IPS DF 19.7 (cell line): Measurements from ENCODE around the gene CTNNBIP1.
"Not testable (repeated sequence)": the region's sequence is repeated elsewhere in the genome, so short reads cannot be mapped to it uniquely, and the experiment has no call there.

ENCODE experiments used
- DNase-seq: peaks from one replicate; pipeline ENCODE4 v3.0.0-alpha.2; 2013; ENCODE audit warnings: low read depth, low spot score

Gene CTNNBIP1

DNA sequence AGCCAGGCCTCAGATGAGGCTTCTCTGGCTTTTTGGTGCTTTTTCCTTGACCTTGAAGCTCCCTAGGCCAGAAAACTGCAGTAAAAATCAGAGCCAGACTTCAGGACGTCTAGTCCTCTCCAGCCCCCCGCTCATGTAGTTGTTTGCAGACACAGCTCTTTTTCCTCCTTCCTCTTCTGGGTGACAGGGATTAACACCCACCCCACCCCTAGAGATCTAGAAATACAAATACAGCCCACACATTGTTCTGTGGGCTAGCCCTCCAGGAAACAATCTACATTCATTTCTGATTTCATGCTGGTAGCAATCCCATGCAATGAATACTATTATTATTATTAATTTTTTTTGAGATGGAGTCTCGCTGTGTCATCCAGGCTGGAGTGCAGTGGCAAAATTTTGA is 76.4 kb downstream of the CTNNBIP1 start:
- no peak for DNase-seq

DNA sequence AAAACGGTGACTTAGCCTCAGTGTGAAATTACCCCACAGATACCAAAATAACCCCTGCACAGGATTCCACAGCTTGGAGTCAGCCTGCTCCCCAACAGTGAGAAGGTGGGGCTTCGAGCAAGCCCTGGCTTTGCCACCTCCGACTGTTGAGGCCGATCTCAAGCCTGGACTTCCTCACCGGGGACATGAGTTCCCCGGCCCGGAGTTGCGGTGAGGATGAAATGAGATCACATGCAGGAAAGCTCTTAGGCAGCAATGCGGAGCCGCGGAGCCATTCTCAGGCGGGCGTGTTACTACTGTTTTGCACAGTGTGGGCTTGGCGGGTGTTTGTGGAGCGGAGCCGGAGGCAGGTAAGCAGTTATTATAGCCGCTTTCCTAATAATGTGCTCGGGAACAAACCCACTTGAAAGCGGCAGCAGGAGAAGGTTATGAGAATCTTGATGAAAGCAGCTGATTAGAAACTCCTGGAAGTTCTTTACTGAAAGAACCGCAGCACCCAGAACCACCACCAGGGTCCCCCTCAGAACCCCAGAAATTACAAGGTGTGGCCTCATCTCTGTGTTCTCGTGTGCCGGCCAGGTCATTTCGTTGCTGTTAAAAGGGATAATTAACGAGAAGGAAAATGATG is 82.4 kb downstream of the CTNNBIP1 start:
- DNase-seq: no peak

DNA sequence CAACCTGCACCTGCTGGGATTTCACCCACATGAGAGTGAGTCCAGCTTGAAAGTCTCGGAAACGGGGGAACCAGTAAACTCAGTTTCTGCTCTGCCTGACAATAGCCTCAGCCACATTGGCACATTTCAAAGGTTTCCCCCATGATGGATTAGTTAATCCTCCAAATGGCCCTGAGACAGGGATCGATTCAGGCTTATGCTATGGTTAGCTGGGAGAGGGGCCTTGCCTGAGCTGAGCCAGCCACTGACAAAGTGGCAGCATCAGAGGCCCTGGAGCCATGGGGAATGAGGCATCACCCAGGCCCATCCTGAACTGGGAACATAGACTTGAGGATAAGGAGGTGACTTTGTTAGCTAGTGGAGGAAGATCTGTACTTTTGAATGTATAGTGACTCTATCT is 83.5 kb downstream of the CTNNBIP1 start:
- DNase-seq: no peak

DNA sequence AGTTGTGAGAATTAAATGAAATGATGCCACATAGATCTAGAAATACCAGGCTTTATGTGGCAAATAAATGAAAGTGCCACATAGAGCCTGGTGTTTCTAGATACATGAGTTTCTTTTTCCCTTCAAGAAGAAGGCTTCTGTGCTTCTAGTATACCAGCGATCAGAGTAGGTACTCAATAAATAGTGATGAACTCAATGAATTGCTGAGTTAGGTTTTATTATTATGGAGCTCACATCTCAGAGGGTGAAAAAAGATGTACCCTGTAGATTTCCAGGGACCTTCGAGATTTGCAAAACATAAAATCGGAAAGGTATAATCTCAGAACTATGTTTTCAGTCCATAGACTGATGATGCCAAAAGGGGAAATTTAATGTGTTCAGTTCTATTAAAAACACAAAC is 84.0 kb downstream of the CTNNBIP1 start:
- DNase-seq: no peak

DNA sequence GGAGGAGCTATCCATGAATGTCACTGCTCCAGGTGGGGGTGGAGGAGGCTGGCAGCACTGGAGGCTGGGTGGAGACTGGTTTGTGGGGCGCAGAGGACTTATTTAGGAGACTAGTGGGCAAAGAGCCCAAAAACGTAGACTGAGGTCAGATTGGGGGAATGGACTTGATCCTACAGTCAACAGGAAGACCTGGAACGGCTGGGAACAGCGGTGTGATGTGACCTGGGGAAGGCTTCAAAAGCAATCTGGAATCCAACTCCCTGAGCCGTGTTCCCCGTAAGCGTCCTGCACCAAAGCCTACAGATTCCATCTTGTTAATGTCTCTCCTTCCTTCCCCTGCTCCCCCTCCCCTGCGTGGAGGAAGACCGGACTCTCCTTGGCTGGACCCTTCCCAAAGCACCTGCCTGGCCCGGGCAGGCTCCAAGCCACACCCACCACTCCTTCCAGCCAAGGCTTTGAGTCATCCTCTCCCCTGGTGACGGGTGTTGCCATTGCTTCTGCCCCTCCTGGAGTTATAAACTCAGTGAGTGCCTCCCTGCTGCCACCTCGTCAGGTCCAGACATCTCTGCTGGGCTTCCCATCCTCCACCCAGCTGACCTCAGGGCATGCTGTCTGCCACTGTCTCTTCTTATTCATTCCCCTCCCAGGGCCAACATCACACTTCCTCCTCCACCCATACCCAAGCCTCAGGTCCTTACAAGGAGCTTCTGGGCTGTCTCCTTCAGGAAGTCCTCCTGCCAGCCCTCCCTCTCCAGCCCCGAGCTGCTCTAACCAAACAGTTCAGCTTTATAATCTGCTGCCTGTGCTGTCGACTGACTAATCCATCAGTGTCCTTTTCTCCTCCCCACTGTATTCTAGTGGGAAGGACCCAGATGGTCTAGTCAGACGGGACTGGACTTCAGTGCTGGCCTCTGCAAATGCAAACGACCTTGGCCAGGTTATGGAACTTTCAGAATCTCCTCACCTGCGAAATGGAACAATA is 84.7 kb downstream of the CTNNBIP1 start:
- DNase-seq: no peak

DNA sequence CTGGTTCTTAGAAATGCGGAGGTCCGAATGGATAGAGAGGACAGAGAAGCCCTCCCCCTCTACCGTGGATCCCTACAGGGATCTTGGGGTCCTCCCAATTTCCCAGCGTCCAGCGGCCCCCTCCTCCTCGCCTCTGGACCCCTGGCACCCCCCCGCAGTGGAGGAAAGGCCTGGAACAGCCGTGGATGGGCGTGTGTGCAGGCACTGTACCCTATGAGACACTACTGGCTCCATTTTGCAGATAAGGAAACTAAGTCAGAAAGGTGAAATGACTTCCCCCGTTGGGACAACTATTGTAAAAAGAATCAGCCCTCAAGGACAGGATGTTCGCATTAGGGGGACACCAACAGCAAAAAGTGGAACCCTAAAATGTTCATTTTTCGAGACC is 85.4 kb downstream of the CTNNBIP1 start:
- no peak for DNase-seq

DNA sequence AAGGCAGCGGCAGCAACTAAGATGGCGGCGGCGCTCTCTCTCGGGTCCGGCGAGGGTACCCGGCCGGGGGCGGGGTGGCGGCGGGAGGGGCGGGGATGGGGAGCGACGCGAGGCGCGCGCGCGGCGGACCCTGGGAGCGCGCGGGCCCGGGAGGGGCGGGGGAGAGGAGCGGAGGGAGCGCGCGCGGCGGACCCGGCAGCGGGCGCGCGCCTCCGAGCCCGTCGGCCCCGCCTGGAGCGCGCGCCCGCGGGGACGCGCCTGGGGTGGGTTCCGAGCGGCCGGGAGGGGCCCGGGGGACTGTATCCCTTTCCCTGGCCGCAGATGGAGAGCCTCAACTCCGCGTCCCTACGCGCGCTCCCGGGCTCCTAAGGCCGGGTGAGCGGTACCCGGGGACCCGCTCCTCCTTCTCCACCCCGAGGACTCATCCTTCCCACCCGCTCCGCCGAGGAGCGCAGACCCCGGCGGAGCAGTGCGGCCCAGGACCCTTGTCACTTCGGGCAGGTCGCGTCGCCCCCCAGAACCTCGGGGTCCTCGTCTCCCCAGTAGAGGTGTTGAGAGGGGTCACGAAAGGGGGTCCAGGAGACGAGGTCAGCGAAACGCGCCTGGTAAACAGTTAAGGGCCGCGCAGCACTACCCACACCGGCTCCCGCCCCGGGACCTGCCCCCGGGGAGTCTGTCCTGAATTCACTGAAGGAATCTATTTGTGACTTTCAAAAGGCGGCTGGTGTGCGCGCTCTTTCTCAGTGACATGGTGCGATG is 85.9 kb downstream of the CTNNBIP1 start, which contains the start of gene CLSTN1:
TSS of gene CLSTN1 (minus strand) at position 23 of the 759 bp plus-strand sequence. CDS start 232 bp downstream, outside the sequence.
- DNase-seq: no peak

DNA sequence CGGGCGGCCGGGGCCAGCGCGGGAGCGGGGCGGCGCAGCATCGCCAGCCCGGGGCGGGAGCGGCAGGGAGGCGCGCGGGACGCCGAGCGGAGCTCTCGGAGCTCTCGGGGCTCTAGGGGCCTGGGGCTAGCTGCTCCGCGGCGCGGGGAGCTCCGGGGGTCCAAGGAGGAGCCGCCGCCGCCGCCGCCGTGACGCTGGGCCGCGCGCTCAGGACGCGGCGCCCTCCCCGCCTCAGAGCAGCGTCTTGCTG is 86.5 kb downstream of the CTNNBIP1 start:
- no peak for DNase-seq

DNA sequence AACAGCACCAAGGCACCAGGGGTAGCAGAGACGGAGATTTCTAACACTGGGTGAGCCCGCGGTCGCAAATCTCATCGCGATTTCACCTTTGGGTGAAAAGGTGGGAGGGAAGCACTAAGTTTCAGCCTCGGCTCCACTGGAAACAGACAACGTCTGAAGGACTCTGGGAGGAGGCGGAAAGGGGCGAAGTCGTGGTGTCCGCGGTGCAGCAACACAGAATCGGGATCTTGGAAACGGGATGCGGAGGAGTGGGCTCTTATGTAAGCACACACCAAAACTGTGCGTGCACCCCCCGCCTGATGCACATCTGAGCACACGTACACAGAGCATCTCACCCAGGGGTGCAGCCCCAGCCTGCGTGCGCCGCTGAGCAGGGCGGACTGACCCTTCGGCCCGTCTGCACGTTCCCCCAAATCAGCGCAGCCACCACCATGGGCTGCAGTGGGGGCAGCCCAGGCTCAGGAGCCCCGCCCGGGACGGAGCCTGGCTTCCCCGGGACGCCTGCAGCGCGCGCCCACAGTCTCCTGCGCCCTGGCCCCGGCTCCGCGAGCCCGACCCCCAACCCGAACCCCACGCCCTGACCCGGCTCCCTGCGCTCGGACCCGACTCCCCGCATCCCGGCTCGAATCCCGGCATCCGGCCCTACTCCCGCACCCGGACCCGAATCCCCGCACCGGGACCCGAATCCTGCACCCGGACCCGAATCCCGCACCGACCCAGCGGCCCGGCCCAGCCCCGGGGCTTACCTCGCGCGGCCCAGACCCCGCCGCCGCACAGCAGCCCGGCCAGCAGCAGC is 87.0 kb downstream of the CTNNBIP1 start:
- no peak for DNase-seq

DNA sequence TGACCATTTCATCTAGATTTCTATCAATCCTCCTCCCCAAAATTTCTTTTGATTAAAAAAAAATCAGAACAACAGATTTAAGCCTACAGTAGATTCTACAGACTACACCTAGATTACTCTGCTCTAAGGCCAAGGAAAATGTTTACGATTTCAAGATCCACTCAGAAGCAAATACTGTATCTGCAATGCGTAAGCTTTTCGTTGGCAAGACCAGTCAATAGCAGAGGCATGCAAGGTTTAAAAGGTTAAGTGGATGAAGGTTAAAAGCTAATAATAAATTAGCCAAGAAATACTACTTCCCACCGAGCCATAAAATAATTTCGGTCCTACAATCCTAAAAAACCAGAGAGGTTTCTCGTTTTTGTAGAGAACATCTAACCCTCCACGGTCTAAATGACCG is 87.6 kb downstream of the CTNNBIP1 start:
- no peak for DNase-seq

DNA sequence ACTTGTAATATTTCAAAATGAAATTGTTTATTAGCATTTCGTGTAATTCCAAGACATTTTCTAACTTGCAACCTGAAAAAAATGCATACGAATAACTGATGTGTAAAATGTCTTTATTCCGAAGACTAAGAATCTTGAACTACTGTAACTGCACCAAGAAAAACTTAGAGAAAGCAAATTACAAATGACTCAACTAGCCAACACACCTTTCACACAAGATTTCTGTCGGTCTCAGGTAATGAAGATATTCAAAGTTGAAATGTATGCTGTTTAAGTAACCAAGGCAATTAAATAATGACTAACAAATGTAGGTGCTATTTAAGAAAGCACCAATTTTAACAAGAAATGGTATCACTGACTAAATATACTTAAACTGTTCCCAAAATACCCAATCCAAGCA is 88.4 kb downstream of the CTNNBIP1 start:
- DNase-seq: no peak

DNA sequence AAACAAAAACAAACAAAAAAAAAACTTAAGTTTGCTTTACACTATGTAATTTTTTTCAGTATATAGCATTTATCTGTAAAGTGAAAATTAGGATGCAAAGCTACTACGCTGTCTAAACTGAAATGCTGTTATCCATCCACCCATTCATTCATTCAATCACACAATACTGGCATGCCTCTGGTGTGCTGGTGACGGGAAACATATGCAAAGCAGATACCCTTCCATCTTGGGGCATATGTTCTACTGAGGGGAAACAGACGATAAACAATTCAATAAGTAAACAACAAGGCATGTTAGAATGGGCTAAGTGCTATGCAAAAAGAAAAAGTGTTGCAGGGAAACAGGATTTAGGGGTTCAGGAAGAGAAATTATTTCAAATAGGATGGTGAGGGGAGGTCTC is 89.5 kb downstream of the CTNNBIP1 start:
- no peak for DNase-seq

DNA sequence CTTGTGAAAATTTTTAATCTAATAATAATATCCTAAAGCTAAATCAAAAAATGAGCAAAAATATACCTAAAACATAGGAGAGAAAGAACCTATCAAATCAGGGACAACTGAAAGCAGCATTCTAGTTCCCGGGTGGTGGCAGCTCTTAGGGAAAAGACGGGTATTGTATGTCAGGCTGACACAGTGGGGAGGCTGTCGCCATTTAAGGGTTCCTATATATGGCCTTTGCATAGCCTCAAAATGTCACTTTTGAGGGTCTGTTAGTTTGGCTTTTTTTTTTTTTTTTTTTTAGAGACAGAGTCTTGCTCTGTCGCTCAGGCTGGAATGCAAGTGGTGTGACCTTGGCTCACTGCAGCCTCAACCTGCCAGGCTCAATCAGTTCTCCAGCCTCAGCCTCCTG is 92.3 kb downstream of the CTNNBIP1 start:
- no peak for DNase-seq

DNA sequence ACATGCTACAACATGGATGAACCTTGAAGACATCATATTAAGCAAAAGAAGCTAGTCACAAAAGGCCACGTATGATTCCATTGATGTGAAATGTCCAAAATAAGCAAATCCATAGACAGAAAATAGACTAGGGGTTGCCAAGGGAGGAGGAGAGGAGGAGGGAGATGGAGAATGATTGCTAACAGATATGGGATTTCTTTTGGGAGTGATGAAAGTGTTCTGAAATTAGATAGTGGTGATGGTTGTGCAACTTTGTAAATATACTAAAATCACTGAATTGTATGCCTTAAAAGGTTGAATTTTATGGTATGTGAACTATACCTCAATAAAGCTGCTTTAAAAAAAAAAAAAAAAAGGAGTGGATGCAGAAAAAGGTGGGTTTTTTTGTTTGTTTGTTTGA is 93.9 kb downstream of the CTNNBIP1 start:
- DNase-seq: no peak

DNA sequence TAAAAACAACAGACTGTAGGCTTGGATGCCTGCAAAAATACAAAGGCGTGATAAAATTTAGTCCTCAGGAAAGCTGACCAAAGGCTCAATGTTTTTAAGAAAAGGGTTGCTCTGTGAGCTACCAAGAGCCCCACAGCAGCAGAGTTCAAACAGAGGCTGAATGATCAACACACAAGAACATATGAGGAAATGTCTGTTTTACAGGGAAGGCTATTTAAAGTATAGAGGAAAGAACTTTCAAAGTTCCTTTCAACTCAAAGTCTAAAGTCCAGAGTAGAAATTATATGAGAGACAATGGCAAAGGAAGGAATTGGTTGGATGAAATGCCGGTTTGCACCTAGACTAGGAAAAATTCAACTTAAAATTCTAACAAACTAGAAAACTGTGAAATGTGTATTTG is 94.9 kb downstream of the CTNNBIP1 start:
- DNase-seq: no peak

DNA sequence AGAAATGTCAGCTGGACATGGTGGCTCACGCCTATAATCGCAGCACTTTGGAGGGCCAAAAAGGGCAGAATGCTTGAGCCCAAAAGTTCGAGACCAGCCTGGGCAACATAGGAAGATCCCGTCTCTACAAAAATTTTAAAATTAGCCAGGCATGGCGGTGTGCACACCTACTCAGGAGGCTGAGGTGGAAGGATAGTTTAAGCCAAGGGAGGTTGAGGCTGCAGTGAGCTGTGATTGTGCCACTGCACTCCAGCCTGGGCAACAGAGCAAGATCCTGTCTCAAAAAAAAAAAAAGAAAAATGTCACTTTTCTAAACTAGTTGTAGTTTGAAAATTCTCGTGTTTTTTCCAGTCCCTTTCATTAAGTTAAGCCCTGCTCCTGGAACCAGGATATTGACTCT is 95.5 kb downstream of the CTNNBIP1 start:
- no peak for DNase-seq

DNA sequence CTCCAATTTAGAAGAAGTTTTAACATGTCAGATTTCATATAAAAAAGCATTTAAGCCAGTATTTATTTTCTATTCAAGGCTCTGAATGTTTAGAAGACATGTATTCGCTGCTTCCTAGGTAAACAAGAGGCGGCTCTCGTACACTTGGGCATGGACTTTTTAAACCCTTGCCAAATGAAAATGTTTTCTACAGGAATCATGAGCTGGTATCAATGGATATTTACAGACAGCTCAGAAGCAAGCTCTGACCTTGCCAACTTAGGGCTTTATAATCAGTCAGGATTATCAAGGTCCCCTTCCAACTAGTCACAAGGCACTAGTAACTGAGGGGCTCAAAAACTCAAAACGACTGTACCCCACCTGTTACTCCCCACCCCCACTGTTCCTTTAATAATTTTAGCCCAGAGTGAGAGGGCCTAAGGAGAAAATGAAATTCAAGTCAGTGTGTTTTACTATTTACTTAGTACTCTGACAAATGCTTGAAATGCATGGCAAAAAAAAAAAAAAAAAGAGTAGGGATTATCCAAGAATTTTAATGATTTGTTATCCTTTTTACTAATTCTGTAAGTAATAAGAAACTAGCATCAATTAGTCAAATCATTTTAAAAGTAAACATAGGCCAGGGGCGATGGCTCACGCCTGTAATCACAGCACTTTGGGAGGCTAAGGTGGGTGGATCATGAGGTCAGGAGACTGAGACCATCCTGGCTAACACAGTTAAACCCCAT is 98.7 kb downstream of the CTNNBIP1 start:
- no peak for DNase-seq

DNA sequence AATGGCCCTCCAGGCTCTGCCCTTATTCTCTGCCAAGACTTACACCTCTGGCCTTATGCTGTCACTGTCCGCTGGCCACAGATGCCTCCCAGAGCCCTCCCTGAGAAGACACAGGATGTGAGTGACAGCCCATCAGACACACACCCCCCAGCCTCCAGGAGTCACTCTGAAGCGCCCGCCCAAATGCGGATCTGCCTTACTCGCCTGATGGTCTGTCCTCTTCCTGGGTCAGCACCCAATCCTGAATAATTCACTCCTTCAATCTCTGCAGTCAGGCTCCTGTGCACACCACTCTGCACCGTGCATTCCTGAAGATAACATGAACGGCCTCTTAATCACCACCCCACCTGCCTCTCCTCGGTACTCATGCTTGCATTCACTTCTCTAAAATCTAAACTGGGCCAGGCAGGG is 101.0 kb downstream of the CTNNBIP1 start:
- no peak for DNase-seq

DNA sequence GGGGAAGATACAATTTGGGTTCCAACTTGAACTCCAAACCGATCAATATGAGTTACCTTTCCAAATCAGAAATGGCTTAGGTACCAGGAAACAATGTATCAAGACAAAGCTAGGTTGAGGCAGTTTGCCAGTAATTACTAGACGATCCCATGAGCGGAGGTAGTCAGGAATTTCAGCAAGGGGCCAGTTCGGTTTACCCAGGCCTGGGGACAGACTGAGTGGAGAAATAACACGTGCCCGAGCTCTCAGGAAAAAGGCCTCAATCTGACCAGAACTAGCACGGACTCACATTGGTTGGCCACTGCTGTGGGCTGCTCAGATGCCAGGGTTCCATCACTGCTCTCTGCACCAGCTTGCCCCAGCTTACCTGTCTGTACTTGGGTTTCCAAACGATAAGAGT is 101.6 kb downstream of the CTNNBIP1 start:
- no peak for DNase-seq

DNA sequence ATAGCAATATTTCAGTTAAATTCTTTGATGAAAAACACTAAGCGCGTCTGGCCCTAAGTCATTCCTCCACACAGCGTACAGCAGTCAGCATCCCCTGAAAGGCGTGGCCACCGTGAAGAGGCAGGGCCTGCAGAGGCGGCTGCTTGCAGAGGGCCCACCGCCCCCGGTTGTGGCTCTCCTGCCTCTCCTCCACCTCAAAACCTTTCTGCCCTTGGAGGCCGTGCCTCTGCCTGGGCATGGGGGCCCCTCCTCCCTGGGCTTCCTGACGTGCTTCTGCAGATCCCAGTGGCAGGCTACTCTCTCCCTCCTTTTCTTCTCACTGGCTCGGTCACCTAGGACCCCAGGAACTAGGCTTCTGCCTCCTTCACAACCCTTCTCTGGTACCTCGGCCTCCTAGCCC is 102.5 kb downstream of the CTNNBIP1 start:
- DNase-seq: no peak

DNA sequence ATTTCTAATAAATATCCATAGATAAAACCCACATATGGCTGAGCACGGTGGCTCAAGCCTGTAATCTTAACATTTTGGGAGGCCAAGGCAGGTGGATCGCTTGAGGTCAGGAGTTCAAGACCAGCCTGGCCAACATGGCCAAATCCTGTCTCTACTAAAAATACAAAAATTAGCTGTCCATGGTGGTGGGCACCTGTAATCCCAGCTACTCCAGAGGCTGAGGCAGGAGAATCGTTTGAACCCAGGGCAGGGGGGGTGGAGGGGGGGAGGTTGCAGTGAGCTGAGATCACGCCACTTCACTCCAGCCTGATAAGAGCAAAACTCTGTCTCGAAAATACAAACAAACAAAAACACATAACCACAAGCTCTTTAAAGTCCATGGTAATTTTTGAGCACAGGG is 104.1 kb downstream of the CTNNBIP1 start:
- not testable (repeated sequence) for DNase-seq
